Prostate gland (tissue), 2 donors: ENCODE measurements around the gene SBSN. TPM values are rescaled to one million over a fixed set of nuclear protein-coding genes. Genes with fewer than 3 reads are reported as not detected.

Experiments
- DNase-seq: peaks from one replicate; pipeline ENCODE4 v3.0.0-alpha.2; 2019; ENCODE audit warnings: low spot score
- H3K27ac ChIP-seq, 2 donors: fragments of 200-600 bp; sonication (generic); 2 replicates each; pipeline ENCODE4 v1.5.1; 2017 to 2019
- H3K27me3 ChIP-seq: fragments of 200-600 bp; sonication (generic); replicated peaks from 2 replicates; pipeline ENCODE4 v1.5.1; 2019; ENCODE audit not compliant: insufficient read depth
- H3K36me3 ChIP-seq, 2 donors: fragments of 200-600 bp; sonication (generic); 1 replicate in 1 of 2; 2 replicates in 1 of 2; pipeline versions ENCODE4 v1.5.1 to v1.8.1; 2017 to 2019
- H3K4me1 ChIP-seq: fragments of 200-600 bp; sonication (generic); replicated peaks from 2 replicates; pipeline ENCODE4 v1.5.1; 2019
- H3K4me3 ChIP-seq, 2 donors: fragments of 200-600 bp; sonication (generic); 2 replicates each; pipeline ENCODE4 v1.5.1; 2017 to 2019
- H3K9me3 ChIP-seq: fragments of 200-600 bp; sonication (generic); 2 replicates; pipeline ENCODE4 v1.5.1; 2017
- POLR2A ChIP-seq: fragments of 450-650 bp; IDR thresholded peaks from one replicate; pipeline ENCODE4 v1.6.1; 2016; ENCODE audit warnings: antibody characterized with exemption, mild to moderate bottlenecking
- POLR2AphosphoS5 ChIP-seq: sonication (generic); formaldehyde crosslinking; IDR thresholded peaks from one replicate; pipeline ENCODE4 v1.6.1; 2017; ENCODE audit warnings: antibody characterized with exemption
- WGBS: methylation state at CpG from one replicate; pipeline ENCODE4 v1.1.5; 2018; 5-methylcytosine and 5-hydroxymethylcytosine counted together
- intact Hi-C: fragments of 100-400 bp; cut with DNase I; formaldehyde crosslinking; loops from one replicate; pipeline ENCODE4 v1.14.2; 2022
- total RNA-seq, 2 donors: library from RNA; depleted of rRNA; stranded (reverse); fragments of >200 nt; gene quantifications; one replicate each; pipeline ENCODE4 v1.1.0, GENCODE V29; 2016
- TF ChIP-seq, protein P1 (sequence below), 4 experiments: fragments of 200-600 bp in 2 of 4; fragments of 450-650 bp in 2 of 4; sonication (generic) in 2 of 4; IDR thresholded peaks; 1 replicate in 3 of 4; 2 replicates in 1 of 4; pipeline ENCODE4 v1.5.1; 2016 to 2019; ENCODE audit warnings: antibody characterized with exemption in 4 of 4, mild to moderate bottlenecking in 2 of 4, moderate library complexity in 2 of 4

The SBSN gene
- total RNA-seq, 2 donors from 2014 or later = 0.32 to 4.9 TPM

DNA sequence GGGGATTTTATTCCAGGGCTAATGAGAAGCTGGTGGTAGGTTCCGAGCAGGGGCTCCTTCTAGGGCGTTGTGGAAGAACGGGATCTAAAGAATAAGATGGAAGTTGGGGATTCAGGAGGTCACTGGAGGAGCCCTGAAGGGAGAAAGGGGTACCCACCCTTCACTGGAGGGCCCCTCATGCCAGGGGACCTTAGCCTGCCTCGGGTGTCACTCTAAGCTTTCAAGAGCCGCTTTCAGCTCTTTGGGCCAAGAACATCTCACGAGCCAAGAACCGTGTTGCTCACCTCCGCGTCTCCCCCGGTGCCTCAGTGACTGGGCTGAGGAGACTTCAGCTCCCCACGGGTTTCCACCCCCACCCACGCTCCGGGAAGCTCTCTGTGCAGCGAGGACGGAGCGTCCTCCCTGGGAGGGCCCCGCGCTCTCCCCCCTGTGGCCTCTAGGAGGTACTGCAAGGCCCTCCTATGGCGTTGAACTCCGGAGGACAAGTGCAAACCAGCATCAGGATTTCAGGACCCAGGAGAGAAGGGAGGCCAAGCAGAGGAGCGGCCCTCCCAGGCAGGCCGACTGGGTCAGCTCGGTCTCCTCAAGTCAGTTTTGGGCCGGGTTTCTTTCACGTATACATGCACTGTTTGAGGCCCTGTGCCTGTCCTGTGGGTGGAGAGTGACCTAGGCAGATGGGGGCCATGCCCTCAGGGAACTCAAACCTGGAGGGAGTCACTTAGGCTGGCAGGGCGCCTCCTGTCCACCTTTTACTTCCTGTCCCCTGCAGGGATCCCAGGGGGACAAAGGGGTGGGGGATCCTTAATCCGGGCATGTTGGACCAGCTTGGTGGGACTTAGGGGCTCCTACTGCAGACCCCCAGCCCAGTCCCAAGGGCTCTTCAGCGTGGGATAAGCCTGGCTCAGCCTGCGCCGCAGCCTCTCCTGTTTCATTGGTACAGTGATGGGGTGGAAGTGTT, 32.7 kb downstream of the SBSN start:
- Histone ChIP-seq H3K36me3 (no peaks in the 10 kb centered on the region), H3K9me3 (no peaks in the 10 kb centered on the region), H3K27ac (no peak overlapping the region), H3K27me3 (no peaks in the 10 kb centered on the region), H3K4me1 (no peaks in the 10 kb centered on the region), H3K4me3 (no peak overlapping the region)
- intact Hi-C loops = loop anchor here (5.0 to 10.0 kb wide), 2 partner anchors 143 to 221 kb away; no protein-coding TSS in a partner anchor
- TF ChIP-seq POLR2AphosphoS5 (peak; percentile 36), POLR2A (no peak)
- TF ChIP-seq, protein P1, sequence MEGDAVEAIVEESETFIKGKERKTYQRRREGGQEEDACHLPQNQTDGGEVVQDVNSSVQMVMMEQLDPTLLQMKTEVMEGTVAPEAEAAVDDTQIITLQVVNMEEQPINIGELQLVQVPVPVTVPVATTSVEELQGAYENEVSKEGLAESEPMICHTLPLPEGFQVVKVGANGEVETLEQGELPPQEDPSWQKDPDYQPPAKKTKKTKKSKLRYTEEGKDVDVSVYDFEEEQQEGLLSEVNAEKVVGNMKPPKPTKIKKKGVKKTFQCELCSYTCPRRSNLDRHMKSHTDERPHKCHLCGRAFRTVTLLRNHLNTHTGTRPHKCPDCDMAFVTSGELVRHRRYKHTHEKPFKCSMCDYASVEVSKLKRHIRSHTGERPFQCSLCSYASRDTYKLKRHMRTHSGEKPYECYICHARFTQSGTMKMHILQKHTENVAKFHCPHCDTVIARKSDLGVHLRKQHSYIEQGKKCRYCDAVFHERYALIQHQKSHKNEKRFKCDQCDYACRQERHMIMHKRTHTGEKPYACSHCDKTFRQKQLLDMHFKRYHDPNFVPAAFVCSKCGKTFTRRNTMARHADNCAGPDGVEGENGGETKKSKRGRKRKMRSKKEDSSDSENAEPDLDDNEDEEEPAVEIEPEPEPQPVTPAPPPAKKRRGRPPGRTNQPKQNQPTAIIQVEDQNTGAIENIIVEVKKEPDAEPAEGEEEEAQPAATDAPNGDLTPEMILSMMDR (IDR thresholded peaks at IDR 0.05) = peak; percentile 75 to 91 (median 83)
- 26% methylated on average over 30 of the region's 30 CpGs for WGBS
- peak; percentile 32 for DNase-seq

DNA sequence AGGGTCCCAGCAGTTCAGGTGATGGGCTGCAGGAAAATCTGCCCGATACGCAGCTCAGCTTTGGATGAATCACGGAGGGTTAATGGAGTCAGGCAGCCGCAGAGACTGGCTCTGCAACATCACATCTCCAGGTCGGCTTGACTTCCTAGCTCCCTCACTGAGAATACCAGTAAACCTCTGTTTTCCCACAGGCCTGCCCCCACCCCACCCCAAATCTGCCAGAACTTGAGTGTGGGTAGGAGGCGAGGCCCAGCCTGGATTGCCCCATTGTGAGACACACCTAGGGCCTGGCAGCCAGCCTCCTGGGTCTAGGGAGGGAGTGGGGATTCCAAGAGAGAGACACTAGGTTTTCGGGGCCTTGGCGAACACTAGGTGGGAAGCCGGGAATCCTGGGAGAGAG, 34.1 kb downstream of the SBSN start:
- H3K27me3 ChIP-seq = no peaks in the 10 kb centered on the region
- DNase-seq = no peak
- TF ChIP-seq POLR2A (no peak), POLR2AphosphoS5 (no peak)
- TF ChIP-seq, protein P1 (IDR thresholded peaks at IDR 0.05) = no peak

DNA sequence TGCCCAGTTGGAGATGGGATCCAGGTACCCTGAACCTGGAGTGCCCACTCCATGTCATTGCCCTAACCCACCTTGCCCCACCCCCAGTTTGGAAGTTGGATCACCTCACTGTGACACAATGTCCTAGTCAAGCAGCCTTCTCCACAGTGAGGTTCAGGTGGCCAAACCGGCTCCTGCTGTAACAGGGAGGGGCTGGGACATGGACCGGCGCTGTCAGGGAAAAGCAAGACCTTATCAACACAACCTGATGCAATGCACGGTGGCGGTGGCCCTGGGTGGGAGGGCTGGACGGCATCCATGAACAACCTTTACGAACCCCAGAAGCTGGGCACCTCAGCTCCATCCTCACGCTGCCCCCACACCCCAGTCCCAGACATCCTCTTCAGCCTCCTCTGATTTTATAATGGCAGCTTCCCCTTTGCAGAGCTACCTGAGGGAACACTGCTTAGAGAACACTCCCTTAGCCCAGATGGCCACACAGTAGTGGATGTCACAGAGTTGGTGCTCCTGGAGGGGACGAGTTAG, 36.2 kb downstream of the SBSN start:
- peak; percentile 24 for DNase-seq
- no peak overlapping the region for H3K4me3 ChIP-seq
- H3K36me3 ChIP-seq = no peaks in the 10 kb centered on the region
- TF ChIP-seq POLR2A = no peak
- peak; percentile 16 for TF ChIP-seq POLR2AphosphoS5
- no peaks in the 10 kb centered on the region for H3K9me3 ChIP-seq
- no peaks in the 10 kb centered on the region for H3K27me3 ChIP-seq
- no peaks in the 10 kb centered on the region for H3K4me1 ChIP-seq
- intact Hi-C loops = loop anchor here (10.0 kb wide), 1 partner anchor 217 kb away; no protein-coding TSS in a partner anchor
- H3K27ac ChIP-seq = no peak overlapping the region
- WGBS = 50% methylated on average over 9 of the region's 9 CpGs

More for the DNA sequence above, 34.1 kb downstream of the SBSN start:
- WGBS = 68% methylated on average over 9 of the region's 9 CpGs
- H3K9me3 ChIP-seq = no peaks in the 10 kb centered on the region
- no peaks in the 10 kb centered on the region for H3K4me1 ChIP-seq
- H3K27ac ChIP-seq = no peak overlapping the region
- no peak overlapping the region for H3K4me3 ChIP-seq
- intact Hi-C loops = loop anchor here (10.0 kb wide), 1 partner anchor 219 kb away; no protein-coding TSS in a partner anchor
- H3K36me3 ChIP-seq = no peaks in the 10 kb centered on the region

DNA sequence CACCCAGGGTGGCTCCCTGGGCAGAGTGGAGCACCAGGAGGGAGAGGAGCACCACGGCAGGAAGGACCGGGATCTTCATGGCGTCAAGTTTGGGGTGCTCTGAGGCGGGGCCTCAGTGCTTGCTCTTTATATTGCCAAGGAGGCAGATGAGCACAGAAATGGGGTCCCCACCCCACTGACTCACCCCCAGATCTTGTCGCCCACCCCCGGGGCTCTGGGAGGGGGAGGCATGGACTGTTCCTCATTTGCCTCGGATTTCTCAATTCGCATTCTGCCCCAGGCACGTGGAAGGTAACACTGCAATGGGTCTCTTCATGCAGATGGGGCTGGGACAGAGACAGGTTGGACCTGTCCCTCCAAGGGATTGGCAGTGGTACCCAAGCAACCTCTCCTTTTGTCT, 37.7 kb downstream of the SBSN start, which contains the start of gene KRTDAP:
TSS of gene KRTDAP (minus strand) at position 101 of the 400 bp plus-strand sequence. CDS start at position 79, 22 bp downstream.
- Histone ChIP-seq H3K36me3 (no peaks in the 10 kb centered on the region), H3K4me1 (no peaks in the 10 kb centered on the region), H3K4me3 (no peak within 1 kb of the TSS), H3K9me3 (no peaks in the 10 kb centered on the region), H3K27ac (no peak within 1 kb of the TSS), H3K27me3 (no peaks in the 10 kb centered on the region)
- DNase-seq = no peak
- intact Hi-C loops = loop anchor here (10.0 kb wide), 1 partner anchor 216 kb away; no protein-coding TSS in a partner anchor
- TF ChIP-seq POLR2A (no peak), POLR2AphosphoS5 (no peak)
- TF ChIP-seq, protein P1 (IDR thresholded peaks at IDR 0.05) = no peak
- WGBS = 73% methylated on average over 9 of the region's 9 CpGs

DNA sequence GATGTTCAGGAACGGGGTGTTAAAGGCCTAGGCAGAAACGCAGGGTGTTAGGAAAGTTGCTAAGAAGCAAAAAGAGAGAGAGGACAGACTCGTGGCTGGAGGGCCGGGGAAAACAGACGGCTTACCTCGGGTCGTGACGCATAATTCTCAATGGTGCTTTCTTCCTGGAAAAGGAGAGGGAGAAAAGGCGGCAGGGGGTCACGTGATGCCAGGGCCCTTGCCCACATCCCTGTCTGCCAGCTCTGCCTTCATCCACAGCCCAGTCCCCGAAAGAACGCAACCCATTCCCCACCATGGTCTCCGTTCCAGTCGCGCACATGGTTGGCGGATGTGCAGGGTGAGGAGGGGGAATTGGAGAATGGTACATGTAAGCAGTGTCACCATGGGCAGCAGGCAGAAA, 39.4 kb downstream of the SBSN start:
- H3K9me3 ChIP-seq = no peaks in the 10 kb centered on the region
- H3K4me1 ChIP-seq = no peaks in the 10 kb centered on the region
- no peaks in the 10 kb centered on the region for H3K27me3 ChIP-seq
- intact Hi-C loops = no loop called here
- DNase-seq = no peak
- H3K4me3 ChIP-seq = no peak overlapping the region
- H3K27ac ChIP-seq = no peak overlapping the region
- TF ChIP-seq POLR2AphosphoS5 (no peak), POLR2A (no peak)
- TF ChIP-seq, protein P1 (IDR thresholded peaks at IDR 0.05) = no peak
- no peaks in the 10 kb centered on the region for H3K36me3 ChIP-seq
- 82% methylated on average over 16 of the region's 16 CpGs for WGBS
